ENCODE results near the gene ASAP2.

ASAP2 gene

DNA sequence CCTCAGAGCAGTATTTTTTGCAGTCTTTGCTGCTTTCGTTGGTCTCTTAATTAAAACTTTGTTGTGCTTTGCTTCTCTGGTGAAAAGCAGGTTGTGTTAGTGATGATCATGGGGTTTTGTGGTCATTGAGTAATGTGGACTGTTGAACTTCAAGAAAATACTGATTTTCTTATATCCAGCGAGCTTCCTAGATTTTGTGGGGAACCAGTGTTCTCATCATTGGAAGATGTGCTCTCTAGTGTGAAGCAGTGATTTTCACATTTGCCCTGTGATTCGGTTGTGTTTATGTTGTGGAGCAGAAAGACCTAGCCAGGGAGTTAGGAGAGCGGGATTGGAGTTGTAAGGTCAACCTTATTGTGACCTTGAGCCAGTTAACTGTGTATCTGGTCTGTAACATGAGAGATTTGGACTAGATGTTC is 12.4 kb downstream of the ASAP2 start:
- H3K4me3 ChIP-seq (ENCODE audit: low read length), result no peak overlapping the region
- TF ChIP-seq, protein P1, sequence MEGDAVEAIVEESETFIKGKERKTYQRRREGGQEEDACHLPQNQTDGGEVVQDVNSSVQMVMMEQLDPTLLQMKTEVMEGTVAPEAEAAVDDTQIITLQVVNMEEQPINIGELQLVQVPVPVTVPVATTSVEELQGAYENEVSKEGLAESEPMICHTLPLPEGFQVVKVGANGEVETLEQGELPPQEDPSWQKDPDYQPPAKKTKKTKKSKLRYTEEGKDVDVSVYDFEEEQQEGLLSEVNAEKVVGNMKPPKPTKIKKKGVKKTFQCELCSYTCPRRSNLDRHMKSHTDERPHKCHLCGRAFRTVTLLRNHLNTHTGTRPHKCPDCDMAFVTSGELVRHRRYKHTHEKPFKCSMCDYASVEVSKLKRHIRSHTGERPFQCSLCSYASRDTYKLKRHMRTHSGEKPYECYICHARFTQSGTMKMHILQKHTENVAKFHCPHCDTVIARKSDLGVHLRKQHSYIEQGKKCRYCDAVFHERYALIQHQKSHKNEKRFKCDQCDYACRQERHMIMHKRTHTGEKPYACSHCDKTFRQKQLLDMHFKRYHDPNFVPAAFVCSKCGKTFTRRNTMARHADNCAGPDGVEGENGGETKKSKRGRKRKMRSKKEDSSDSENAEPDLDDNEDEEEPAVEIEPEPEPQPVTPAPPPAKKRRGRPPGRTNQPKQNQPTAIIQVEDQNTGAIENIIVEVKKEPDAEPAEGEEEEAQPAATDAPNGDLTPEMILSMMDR (IDR thresholded peaks at IDR 0.05; ENCODE audit: insufficient read depth, low read depth, low read length, missing control alignments), result no peak
- no peak for DNase-seq (ENCODE audit: low read depth)

DNA sequence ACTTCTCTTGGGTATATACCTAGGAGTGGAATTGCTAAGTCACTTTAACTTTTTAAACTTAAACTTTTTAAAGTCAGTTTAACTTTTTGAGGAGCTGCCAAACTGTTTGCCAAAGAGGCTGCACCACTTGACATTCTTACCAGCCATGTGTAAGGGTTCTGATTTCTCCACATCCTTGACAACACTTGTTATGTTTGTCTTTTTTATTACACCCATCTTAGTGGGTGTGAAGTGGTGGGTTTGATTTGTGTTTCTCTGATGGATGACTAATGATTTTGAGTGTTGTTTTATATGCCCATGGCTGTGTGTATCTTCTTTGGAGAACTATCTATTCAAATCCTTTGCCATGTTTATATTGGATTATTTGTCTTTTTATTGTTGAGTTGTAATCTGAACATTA is 13.6 kb downstream of the ASAP2 start:
- no peak overlapping the region for H3K4me3 ChIP-seq (ENCODE audit: low read length)
- TF ChIP-seq, protein P1 (IDR thresholded peaks at IDR 0.05; ENCODE audit: insufficient read depth, low read depth, low read length, missing control alignments), result no peak
- no peak for DNase-seq (ENCODE audit: low read depth)

DNA sequence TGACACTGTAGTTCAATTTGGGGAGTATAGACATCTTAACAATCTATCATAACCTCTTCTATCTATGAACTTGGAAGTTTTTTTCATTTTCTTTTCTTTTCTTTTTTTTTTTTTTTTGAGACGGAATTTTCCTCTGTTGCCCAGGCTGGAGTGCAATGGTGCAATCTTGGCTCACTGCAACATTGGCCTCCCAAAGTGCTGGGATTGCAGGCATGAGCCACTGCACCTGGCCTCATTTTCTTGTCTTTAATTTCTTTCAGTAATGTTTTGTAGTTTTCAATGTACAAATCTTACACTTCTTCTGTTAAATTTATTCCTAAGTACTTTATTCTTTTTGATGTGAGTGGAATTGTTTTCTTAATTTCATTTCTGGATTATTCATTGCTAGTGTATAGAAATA is 14.6 kb downstream of the ASAP2 start:
- DNase-seq (ENCODE audit: low read depth), result no peak
- TF ChIP-seq, protein P1 (IDR thresholded peaks at IDR 0.05; ENCODE audit: insufficient read depth, low read depth, low read length, missing control alignments), result no peak
- no peak overlapping the region for H3K4me3 ChIP-seq (ENCODE audit: low read length)

DNA sequence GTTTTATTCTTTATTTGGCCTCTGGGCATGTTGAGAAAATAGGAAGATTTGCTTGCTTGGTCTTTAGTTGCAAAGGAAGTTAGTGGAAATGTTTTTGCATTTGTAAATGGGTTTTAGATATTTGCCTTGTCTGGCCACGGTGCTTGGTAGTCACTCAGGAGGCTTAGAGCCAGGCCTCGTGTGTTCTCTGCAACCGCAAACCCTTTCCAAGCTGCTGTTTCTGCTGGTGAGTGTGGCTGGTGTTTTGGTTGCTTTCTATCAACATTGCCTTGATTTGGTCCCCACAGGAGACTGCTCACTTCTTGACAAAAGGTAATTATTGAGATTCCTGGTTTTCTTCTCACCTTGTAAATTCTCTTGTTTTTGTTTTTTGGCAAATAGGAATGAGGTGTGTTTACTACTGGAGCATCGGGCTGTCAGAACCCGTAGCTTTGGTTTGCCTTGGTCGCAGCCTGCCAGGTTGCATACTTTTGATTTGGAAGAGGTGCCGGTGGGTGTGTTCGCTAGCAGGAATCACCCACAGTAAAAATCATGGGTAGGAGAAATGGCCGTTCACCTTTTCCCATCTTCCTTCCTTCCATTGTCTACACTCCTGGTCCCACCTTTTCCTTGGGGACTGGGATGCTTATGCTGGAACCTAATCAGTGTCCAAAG is 15.8 kb downstream of the ASAP2 start:
- TF ChIP-seq, protein P1 (IDR thresholded peaks at IDR 0.05; ENCODE audit: insufficient read depth, low read depth, low read length, missing control alignments), result no peak
- no peak overlapping the region for H3K4me3 ChIP-seq (ENCODE audit: low read length)
- no peak for DNase-seq (ENCODE audit: low read depth)

DNA sequence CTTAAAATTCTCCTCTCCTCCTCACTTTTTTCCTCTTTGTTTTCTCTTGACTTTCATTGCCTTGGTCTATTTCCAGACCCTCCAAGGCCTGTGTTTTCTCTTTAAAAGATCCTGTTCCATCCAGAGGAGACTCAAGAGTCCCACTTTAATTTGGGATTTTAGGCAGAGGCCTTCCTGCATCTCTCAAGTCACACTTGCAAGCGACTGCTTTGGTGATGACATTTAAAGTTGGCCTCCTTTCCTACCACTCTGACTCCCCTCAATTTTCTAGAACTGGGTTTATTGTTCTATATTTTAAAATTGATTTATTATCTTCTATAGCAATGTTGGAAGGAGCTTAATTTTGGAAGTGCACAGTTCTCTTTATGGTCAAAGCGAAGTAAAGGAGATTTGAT is 16.3 kb downstream of the ASAP2 start:
- TF ChIP-seq, protein P1 (IDR thresholded peaks at IDR 0.05; ENCODE audit: insufficient read depth, low read depth, low read length, missing control alignments), result no peak
- no peak overlapping the region for H3K4me3 ChIP-seq (ENCODE audit: low read length)
- DNase-seq (ENCODE audit: low read depth), result no peak

DNA sequence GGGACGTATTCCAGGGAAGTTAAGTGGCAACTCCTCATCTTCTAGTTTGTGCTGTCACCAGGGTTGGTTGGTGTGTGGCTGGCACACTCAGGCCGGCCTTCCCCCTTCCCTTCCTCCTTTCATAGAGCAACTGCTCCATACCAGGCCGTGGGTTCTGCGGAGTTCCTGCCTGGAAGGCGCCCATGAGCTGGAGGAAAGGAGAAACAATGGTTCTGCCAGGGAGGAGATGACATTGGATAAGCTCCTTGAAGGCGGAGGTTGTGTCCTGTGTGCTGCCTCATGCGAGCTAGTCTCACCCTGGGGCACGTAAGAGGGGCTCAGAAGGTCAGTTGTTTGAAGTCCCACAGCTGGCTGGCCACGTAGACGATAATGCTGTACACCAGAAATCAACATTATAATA is 19.2 kb downstream of the ASAP2 start:
- TF ChIP-seq, protein P1 (IDR thresholded peaks at IDR 0.05; ENCODE audit: insufficient read depth, low read depth, low read length, missing control alignments), result no peak
- DNase-seq (ENCODE audit: low read depth), result no peak
- H3K4me3 ChIP-seq (ENCODE audit: low read length), result no peak overlapping the region

Data from epithelial cell of esophagus (primary cell).